HEK293T (cell line): ENCODE measurements around the gene VAV1.

Experiments
- CTCF ChIA-PET: fragments of 350-600 bp; formaldehyde crosslinking; extraction: SDS; loops from one replicate; lab custom pipeline; 2021; ENCODE audit warnings: antibody characterized with exemption, inconsistent platforms; lab: Yijun Ruan, JAX
- POLR2A ChIA-PET: fragments of 350-600 bp; formaldehyde crosslinking; extraction: SDS; loops from one replicate; lab custom pipeline; 2020; ENCODE audit warnings: antibody characterized with exemption, inconsistent platforms; lab: Yijun Ruan, JAX
- DNase-seq: peaks from one replicate; pipeline ENCODE4 v3.0.0; 2012; ENCODE audit warnings: mixed read lengths; ENCODE audit errors: extremely low spot score
- ARNT ChIP-seq: fragments of 450-650 bp; IDR thresholded peaks from 2 replicates; pipeline ENCODE4 v1.6.1; 2017; ENCODE audit warnings: mild to moderate bottlenecking
- BHLHE40 ChIP-seq: fragments of 450-650 bp; IDR thresholded peaks from 2 replicates; pipeline ENCODE4 v1.6.1; 2016; ENCODE audit warnings: mild to moderate bottlenecking, moderate library complexity, borderline replicate concordance
- CTBP1 ChIP-seq: fragments of 450-650 bp; IDR thresholded peaks from 2 replicates; pipeline ENCODE4 v1.6.1; 2016; ENCODE audit warnings: borderline replicate concordance
- ELF4 ChIP-seq: fragments of 450-650 bp; IDR thresholded peaks from 2 replicates; pipeline ENCODE4 v1.6.1; 2017; ENCODE audit warnings: antibody characterized with exemption
- FOXA1 ChIP-seq: fragments of 450-650 bp; IDR thresholded peaks from 2 replicates; pipeline ENCODE4 v1.6.1; 2016; ENCODE audit warnings: mild to moderate bottlenecking
- FOXK2 ChIP-seq: fragments of 450-650 bp; IDR thresholded peaks from 2 replicates; pipeline ENCODE4 v1.6.1; 2016; ENCODE audit warnings: mild to moderate bottlenecking
- FOXM1 ChIP-seq: fragments of 450-650 bp; IDR thresholded peaks from 2 replicates; pipeline ENCODE4 v1.6.1; 2017; ENCODE audit warnings: mild to moderate bottlenecking, borderline replicate concordance
- HDGF ChIP-seq: fragments of 450-650 bp; IDR thresholded peaks from 2 replicates; pipeline ENCODE4 v1.6.1; 2017; ENCODE audit warnings: antibody characterized with exemption, borderline replicate concordance
- L3MBTL2 ChIP-seq: fragments of 450-650 bp; conservative IDR thresholded peaks from 2 replicates; pipeline ENCODE4 v1.6.1; 2016; ENCODE audit warnings: mild to moderate bottlenecking
- LEF1 ChIP-seq: fragments of 450-650 bp; IDR thresholded peaks from 2 replicates; pipeline ENCODE4 v1.6.1; 2017; ENCODE audit warnings: mild to moderate bottlenecking, borderline replicate concordance
- NFRKB ChIP-seq: fragments of 450-650 bp; IDR thresholded peaks from 2 replicates; pipeline ENCODE4 v1.6.1; 2016; ENCODE audit warnings: mild to moderate bottlenecking, moderate library complexity
- PKNOX1 ChIP-seq: fragments of 450-650 bp; IDR thresholded peaks from 2 replicates; pipeline ENCODE4 v1.6.1; 2016
- SP1 ChIP-seq: fragments of 450-650 bp; IDR thresholded peaks from 2 replicates; pipeline ENCODE4 v1.6.1; 2017
- SUZ12 ChIP-seq: fragments of 450-650 bp; IDR thresholded peaks from 2 replicates; pipeline ENCODE4 v1.6.1; 2016; ENCODE audit warnings: mild to moderate bottlenecking
- TARDBP ChIP-seq: fragments of 450-650 bp; IDR thresholded peaks from 2 replicates; pipeline ENCODE4 v1.6.1; 2016
- ZNF384 ChIP-seq: fragments of 450-650 bp; IDR thresholded peaks from 2 replicates; pipeline ENCODE4 v1.6.1; 2016

VAV1 gene

GRCh38 chr19:6832412-6832811, 59.9 kb downstream of the VAV1 start:
- POLR2A ChIA-PET = no interaction called here

GRCh38 chr19:6833166-6833790, 60.8 kb downstream of the VAV1 start:
- CTCF ChIA-PET = no interaction called here
- TF ChIP-seq ZNF384 = no peak
- POLR2A ChIA-PET = no interaction called here
- DNase-seq = no peak

More at GRCh38 chr19:6832412-6832811, 59.9 kb downstream of the VAV1 start:
- DNase-seq = no peak
- CTCF ChIA-PET = no interaction called here
- no peak for TF ChIP-seq LEF1
- no peak for TF ChIP-seq CTBP1
- TF ChIP-seq ZNF384 = no peak
- no peak for TF ChIP-seq FOXM1
- no peak for TF ChIP-seq PKNOX1
- TF ChIP-seq NFRKB = no peak
- TF ChIP-seq TARDBP = no peak
- no peak for TF ChIP-seq FOXK2
- TF ChIP-seq ELF4 = no peak
- TF ChIP-seq L3MBTL2 = no peak
- TF ChIP-seq FOXA1 = no peak
- no peak for TF ChIP-seq SP1
- TF ChIP-seq SUZ12 = no peak
- TF ChIP-seq BHLHE40 = no peak
- TF ChIP-seq ARNT = no peak
- TF ChIP-seq HDGF = no peak

- POLR2A ChIA-PET = no interaction called here
- TF ChIP-seq ELF4 = no peak
- TF ChIP-seq FOXM1 = no peak
- no peak for TF ChIP-seq SUZ12
- no peak for TF ChIP-seq L3MBTL2
- TF ChIP-seq FOXA1 = no peak
- TF ChIP-seq CTBP1 = no peak
- TF ChIP-seq NFRKB = no peak
- TF ChIP-seq PKNOX1 = no peak
- TF ChIP-seq LEF1 = no peak
- no peak for TF ChIP-seq BHLHE40
- no peak for TF ChIP-seq FOXK2
- TF ChIP-seq ZNF384 = no peak
- no peak for TF ChIP-seq ARNT
- TF ChIP-seq SP1 = no peak
- TF ChIP-seq TARDBP = no peak
- TF ChIP-seq HDGF = no peak
- DNase-seq = no peak
- CTCF ChIA-PET = no interaction called here
Observed at GRCh38 chr19:6834433-6834832, 61.9 kb downstream of the VAV1 start.

GRCh38 chr19:6835501-6835900, 63.0 kb downstream of the VAV1 start:
- CTCF ChIA-PET = no interaction called here
- POLR2A ChIA-PET = no interaction called here
- TF ChIP-seq LEF1 = no peak
- TF ChIP-seq BHLHE40 = no peak
- no peak for TF ChIP-seq SUZ12
- TF ChIP-seq ZNF384 = no peak
- TF ChIP-seq TARDBP = no peak
- DNase-seq = no peak

DNA sequence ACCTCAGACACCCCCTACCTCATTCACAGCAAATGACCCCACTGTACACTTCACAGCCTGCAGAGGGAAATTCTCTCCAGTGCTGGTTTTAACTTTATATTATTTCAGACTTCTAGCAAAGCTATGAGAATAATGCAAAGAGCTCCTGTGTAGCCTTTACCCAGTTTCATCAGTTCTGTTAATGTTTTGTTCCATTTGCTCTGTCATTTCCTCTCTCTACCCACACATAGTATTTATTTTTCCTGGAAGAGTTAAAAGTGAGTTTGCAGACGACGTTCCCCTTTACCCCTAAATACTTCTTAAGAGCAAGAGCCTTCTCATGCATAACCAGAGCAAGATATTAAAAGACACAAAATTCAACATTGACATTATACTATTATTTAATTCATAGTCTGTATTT, 65.0 kb downstream of the VAV1 start:
- no peak for TF ChIP-seq ELF4
- TF ChIP-seq ARNT = no peak
- no peak for TF ChIP-seq BHLHE40
- no peak for TF ChIP-seq LEF1
- TF ChIP-seq L3MBTL2 = no peak
- TF ChIP-seq ZNF384 = no peak
- no peak for TF ChIP-seq FOXA1
- TF ChIP-seq FOXK2 = no peak
- TF ChIP-seq SUZ12 = no peak
- no peak for TF ChIP-seq PKNOX1
- TF ChIP-seq CTBP1 = no peak
- no peak for TF ChIP-seq TARDBP
- CTCF ChIA-PET = interaction anchor here (0.6 kb wide), 1 partner anchor 516 kb away, joined by 3 read pairs; no protein-coding TSS in a partner anchor
- POLR2A ChIA-PET = no interaction called here
- no peak for DNase-seq

DNA sequence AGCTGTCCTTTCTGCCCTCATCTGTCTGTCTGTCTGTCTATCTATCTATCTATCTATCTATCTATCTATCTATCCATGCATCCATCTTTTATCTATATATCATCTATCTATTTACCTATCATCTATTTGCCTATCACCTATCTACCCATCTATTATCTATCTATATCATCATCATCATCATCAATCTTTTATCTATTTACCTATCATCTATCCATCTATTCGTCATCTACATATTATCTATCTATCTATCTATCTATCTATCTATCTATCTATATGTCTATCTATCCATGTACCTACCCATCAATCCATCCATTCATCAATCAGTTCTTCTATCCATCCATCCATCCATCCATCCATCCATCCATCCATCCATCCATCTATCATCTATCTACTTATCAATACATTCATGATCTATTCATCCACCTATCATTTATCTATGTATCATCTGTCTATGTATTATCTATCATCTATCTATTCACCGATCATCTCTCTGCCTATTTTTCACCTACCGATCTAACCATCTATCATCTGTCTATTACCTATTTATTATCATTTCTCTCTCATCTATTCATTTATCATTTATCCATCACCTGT, 65.7 kb downstream of the VAV1 start:
- no peak for DNase-seq
- TF ChIP-seq TARDBP = no peak
- no peak for TF ChIP-seq ARNT
- no peak for TF ChIP-seq LEF1
- TF ChIP-seq FOXM1 = no peak
- TF ChIP-seq CTBP1 = no peak
- no peak for TF ChIP-seq PKNOX1
- no peak for TF ChIP-seq SP1
- TF ChIP-seq BHLHE40 = no peak
- TF ChIP-seq FOXA1 = no peak
- TF ChIP-seq SUZ12 = no peak
- TF ChIP-seq ELF4 = no peak
- no peak for TF ChIP-seq HDGF
- no peak for TF ChIP-seq L3MBTL2
- TF ChIP-seq NFRKB = no peak
- TF ChIP-seq ZNF384 = no peak
- CTCF ChIA-PET = interaction anchor here (0.6 kb wide), 1 partner anchor 516 kb away, joined by 3 read pairs; no protein-coding TSS in a partner anchor
- POLR2A ChIA-PET = no interaction called here
